EH (cell line): Measurements from ENCODE around the gene FYTTD1.

Source experiments
- DNase-seq: peaks from one replicate; pipeline ENCODE4 v3.0.0-alpha.2; 2015; ENCODE audit warnings: low read depth

FYTTD1 gene

GRCh38 chr3:197737319-197737649 lies 12.4 kb upstream of the FYTTD1 start:
- no peak for DNase-seq

GRCh38 chr3:197737749-197738462 lies 11.8 kb upstream of the FYTTD1 start:
- no peak for DNase-seq

GRCh38 chr3:197742787-197743186 lies 6.9 kb upstream of the FYTTD1 start:
- no peak for DNase-seq

- no peak for DNase-seq
These were observed 3.5 kb upstream of the FYTTD1 start for GRCh38 chr3:197746209-197746608.

GRCh38 chr3:197746801-197747237 lies 2.9 kb upstream of the FYTTD1 start:
- DNase-seq = no peak

- peak; percentile 90 for DNase-seq
These were observed 927 bp upstream of the FYTTD1 start for GRCh38 chr3:197748597-197749314.

GRCh38 chr3:197749315-197749600 lies 425 bp upstream of the FYTTD1 start:
- peak; percentile 57 for DNase-seq

GRCh38 chr3:197750396-197750831 lies 731 bp downstream of the FYTTD1 start:
- DNase-seq = peak; percentile 81

GRCh38 chr3:197750858-197751737 lies 1.4 kb downstream of the FYTTD1 start:
- DNase-seq = peak; percentile 56

- DNase-seq = no peak
These were observed 2.4 kb downstream of the FYTTD1 start for GRCh38 chr3:197752107-197752506.

GRCh38 chr3:197753263-197753662 lies 3.6 kb downstream of the FYTTD1 start:
- no peak for DNase-seq

- DNase-seq = no peak
These were observed 7.0 kb downstream of the FYTTD1 start for GRCh38 chr3:197756704-197757103.

- DNase-seq = no peak
These were observed 8.8 kb downstream of the FYTTD1 start for GRCh38 chr3:197758512-197758911.

- no peak for DNase-seq
These were observed 12.1 kb downstream of the FYTTD1 start for GRCh38 chr3:197761784-197762183.

- DNase-seq = no peak
These were observed 25.6 kb downstream of the FYTTD1 start for GRCh38 chr3:197775317-197775716.

GRCh38 chr3:197782230-197782629 lies 32.5 kb downstream of the FYTTD1 start:
- DNase-seq = no peak

GRCh38 chr3:197784019-197784585 lies 34.4 kb downstream of the FYTTD1 start:
- no peak for DNase-seq

GRCh38 chr3:197787412-197787811 lies 37.7 kb downstream of the FYTTD1 start:
- DNase-seq = no peak

- no peak for DNase-seq
These were observed 39.6 kb downstream of the FYTTD1 start for GRCh38 chr3:197789309-197789708.

- no peak for DNase-seq
These were observed 40.4 kb downstream of the FYTTD1 start for GRCh38 chr3:197790033-197790432.

- DNase-seq = peak; percentile 83
These were observed 41.6 kb downstream of the FYTTD1 start, which contains the start of gene LRCH3 for GRCh38 chr3:197791113-197791891. LRCH3 (plus strand) TSS chr3:197791254; CDS start chr3:197791279, 25 bp downstream.
